Suppressor macrophage treated with lipopolysaccharide for 1 hour (primary cell): ENCODE results near the gene RBM20.

Experiments used
- DNase-seq, 3 donors: peaks; one replicate each; pipeline ENCODE4 v3.0.0-alpha.2; 2020 to 2022

The RBM20 gene

GRCh38 chr10:110841767-110842267, 197.7 kb downstream of the RBM20 start:
- DNase-seq = no peak

DNA sequence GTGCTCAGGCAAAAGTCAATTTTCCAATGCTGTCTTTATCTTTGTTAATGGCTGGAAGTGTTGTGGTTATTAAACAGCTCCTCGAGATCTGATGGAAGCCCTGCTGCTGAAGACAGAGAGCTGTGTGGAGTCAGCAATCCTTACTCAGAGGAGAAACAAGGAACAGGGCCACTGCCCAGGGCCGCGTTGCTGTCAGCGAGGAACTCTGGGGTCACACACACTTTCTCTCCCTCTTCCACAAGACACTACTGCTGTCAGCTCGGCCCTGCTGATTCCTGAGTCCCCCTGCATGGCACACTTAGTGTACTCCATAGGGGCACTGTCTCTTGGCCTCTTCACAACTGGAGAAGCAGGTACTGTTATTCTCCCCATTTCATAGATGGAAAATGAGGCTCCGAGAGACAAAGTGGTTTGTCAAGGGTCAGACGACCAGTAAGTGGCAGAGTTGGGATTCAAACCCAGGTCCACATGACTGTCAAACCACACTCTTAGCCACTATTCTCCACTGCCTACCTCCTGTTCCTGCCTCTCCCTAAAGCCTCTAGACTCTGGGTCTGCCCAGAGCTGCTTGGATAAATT, 198.3 kb downstream of the RBM20 start:
- DNase-seq = peak in 2 of 3 donors; percentile 23 to 26

DNA sequence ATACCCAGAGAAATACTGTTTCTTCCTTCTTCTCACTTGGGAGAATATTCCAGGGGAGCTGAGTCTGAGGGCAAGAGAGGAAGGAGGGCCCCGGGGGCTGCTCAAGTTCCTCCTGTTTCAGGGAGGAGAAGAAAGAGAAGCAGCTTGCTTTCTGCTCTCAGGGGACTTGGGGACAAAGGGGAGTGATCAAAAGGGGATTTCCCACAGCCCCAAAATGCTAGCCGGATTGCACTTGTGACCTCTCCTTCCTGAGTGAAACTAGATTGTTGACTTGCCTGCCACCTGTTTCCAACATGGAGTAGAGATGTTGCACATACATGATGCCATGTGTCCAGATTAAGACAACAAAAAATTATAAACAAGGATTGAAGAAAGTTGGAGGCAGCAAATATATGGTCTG, 198.9 kb downstream of the RBM20 start:
- peak; percentile 60 to 73 (median 71) for DNase-seq

DNA sequence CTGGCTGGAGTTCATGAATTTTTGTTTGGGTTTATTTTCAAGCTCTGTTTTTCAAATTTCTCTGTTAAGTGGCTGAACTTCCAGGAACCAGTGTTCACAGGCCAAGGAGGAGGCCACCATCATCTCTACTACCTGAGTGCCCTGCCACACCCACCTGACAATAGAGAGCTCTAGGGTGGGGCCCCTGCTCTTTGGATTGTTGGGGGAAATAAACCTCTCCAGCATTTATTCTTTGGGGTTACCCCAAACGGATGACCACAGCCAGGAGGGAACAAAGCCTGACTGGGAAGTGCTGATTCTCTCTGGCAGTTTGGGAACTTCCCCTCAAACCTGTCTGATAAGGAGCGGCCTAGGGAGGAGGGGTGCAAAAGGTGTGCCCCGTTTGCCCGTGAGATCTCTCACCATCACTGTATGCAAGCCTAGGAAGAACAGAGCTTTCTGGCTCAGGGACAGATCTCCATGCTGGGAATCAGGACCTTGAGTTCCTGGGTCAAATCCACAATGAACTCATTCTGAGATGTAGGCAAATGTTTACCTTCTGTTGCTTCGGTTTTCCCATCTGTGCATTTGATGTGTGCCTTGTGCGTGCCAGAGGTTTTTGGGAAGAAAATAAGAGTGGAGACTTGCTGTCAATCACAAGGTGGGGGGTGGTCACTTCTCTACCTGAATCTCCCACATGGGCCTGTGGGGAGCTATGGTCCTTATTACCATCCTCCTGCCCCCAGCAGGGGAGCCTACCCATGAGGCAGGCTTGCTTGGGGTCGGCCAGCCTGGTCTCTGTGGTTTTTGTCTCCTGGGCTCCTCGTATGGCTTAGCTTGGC, 199.9 kb downstream of the RBM20 start:
- no peak for DNase-seq

GRCh38 chr10:110844617-110844881, 200.4 kb downstream of the RBM20 start:
- DNase-seq = no peak

DNA sequence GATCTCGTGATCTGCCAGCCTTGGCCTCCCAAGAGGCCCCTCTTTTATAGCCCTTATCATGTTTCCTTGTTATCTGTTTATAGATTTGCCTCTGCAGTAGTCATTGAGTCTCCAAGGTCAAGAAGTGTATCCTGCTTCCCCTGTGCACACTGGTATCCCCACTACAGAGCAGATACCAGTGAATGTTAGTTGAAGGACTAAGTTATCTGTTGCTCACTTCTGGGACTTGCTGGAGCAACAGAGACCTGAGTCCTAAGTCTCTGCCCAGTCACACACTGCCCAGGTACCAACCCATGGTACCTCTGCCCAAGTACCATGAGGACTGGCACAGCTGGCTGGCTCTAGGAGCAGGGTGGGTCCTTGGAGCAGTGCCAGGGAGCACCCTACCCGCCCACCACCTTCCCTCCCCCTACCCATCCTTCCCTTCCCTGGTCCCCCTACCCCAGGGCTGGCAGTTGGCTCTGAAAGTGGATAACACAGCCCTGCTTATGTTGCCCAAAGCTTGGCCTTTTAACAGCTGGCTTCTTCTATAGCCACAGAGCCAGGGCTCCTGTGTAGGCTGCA, 201.1 kb downstream of the RBM20 start:
- DNase-seq = no peak

- DNase-seq = no peak
These were observed 201.9 kb downstream of the RBM20 start for GRCh38 chr10:110845756-110846620.

GRCh38 chr10:110847374-110847773, 203.2 kb downstream of the RBM20 start:
- DNase-seq = no peak

DNA sequence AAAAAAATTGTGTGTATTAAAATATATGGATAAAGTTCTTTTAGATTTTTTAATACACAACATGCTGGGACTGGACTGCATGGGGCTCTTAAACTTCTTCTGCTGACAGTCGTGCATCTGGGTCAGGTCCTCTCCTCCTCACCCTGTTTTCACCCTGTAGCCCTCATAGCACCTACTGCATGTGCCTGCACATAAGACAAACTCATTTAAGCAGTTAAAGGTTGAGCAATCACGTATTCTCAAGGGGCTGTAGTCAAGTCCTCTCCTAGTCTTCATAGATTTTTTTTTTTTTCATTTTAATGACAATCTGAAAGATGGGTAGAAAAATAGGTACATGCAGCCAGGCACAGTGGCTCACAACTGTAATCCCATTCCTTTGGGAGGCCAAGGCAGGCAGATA, 204.0 kb downstream of the RBM20 start:
- DNase-seq = no peak

DNA sequence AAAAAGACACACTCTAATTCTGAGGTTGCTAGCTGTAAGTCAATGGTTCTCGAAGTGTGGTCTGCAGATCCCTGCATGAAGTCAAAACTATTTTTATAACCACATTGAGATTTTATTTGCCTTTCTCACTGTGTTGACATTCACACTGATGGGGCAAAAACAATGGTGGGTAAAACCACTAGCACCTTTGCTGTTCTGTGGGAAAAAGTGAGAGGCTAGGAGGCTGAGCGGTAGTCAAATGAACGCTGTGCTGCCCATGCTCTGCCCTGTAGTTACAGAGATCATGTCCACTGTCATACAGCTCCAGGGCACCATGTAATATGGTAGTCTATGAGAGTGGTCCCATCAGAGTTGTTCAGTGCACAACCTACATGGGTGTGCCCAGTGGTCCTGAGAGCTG, 206.0 kb downstream of the RBM20 start:
- no peak for DNase-seq

GRCh38 chr10:110851020-110851612, 207.0 kb downstream of the RBM20 start:
- peak in 1 of 3 donors; percentile 38 for DNase-seq

GRCh38 chr10:110852255-110852896, 208.2 kb downstream of the RBM20 start:
- DNase-seq = no peak

GRCh38 chr10:110852947-110853346, 208.8 kb downstream of the RBM20 start:
- DNase-seq = no peak

GRCh38 chr10:110853921-110854605, 209.9 kb downstream of the RBM20 start:
- DNase-seq = no peak

GRCh38 chr10:110857265-110858171, 213.4 kb downstream of the RBM20 start:
- DNase-seq = peak; percentile 65 to 71 (median 70)

DNA sequence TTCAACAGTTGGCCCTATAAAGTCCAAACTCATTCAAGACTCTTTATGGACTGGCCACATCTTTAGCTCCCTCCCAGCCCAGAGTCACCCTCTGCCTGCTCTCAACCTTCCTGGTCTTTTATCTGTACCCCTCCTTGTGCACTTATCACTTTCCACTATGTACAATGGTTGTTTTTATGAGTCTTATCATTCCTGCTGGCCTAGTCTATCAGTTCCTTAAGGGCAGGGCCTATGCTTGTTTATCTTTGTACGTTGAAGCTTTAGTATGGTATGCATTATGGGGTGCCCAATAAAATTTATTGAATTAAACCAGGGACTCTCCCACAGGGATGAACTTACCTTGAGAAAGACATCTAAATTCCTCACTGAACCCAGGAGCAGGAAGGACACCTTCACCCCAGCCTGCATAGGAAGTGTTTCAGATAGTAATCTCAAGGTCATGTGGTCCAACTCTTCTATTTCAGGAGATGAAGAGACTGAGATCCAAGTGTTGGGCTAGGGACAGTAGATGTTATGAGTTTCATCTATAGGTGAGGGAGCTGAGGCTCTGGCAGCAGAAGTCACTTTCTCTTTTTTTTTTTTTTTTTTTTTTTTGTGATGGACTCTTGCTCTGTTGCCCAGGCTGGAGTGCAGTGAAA, 214.3 kb downstream of the RBM20 start:
- DNase-seq = no peak

GRCh38 chr10:110859206-110859972, 215.3 kb downstream of the RBM20 start:
- DNase-seq = peak; percentile 37 to 59 (median 53)

GRCh38 chr10:110859973-110860376, 215.8 kb downstream of the RBM20 start:
- DNase-seq = peak; percentile 70 to 87 (median 82)

DNA sequence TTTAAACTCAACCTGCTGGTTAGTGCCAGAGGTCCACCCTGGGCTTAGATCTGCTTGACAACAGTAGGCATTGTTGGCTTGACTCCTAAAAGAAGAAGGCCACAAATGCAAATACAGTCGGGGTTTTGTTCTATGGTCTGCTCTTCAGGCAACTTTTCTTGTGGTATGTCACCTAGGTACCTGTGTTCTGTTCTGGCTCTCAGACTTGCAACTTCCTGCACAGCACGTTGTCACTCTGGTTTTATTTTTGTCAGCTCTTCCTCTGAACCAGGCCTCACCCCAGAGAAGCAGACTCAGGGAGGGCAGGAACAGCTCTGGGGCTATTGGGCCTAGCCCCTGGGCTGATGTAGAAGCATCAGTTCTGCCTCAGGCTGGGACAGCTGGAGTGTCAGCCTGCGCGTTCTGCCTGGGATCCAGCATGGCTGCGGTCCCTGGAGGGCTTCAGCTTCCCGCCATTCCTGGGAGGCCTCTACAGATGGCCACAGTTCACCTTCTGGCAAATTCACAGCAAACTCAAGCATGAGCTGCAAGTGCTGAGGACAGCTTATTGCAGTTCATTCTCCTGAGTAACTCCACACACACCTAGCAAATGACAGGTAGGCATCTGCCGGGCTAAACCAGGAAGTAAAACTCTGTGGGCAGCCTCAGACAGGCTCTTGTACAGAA, 216.6 kb downstream of the RBM20 start:
- DNase-seq = no peak
